ENCODE data around the gene ASH1L.

ASH1L gene

GRCh38 chr1:155325603-155325893 is 237.1 kb downstream of the ASH1L start:
- DNase-seq, result no peak

GRCh38 chr1:155324717-155325602 is 237.6 kb downstream of the ASH1L start:
- no peak for DNase-seq

- DNase-seq, result peak; percentile 96
Measured at GRCh38 chr1:155324037-155324716, 238.4 kb downstream of the ASH1L start.

GRCh38 chr1:155323729-155324036 is 238.9 kb downstream of the ASH1L start:
- peak; percentile 75 for DNase-seq

- peak; percentile 90 for DNase-seq
Measured at GRCh38 chr1:155322953-155323728, 239.5 kb downstream of the ASH1L start.

GRCh38 chr1:155322571-155322952 is 240.0 kb downstream of the ASH1L start:
- DNase-seq, result no peak

- DNase-seq, result no peak
Measured at GRCh38 chr1:155321639-155322503, 240.7 kb downstream of the ASH1L start.

- no peak for DNase-seq
Measured at GRCh38 chr1:155320661-155321617, 241.7 kb downstream of the ASH1L start, which contains the start of gene RUSC1. Gene RUSC1, plus strand, starts transcription at chr1:155320894. Its CDS starts 880 bp downstream, at chr1:155321774.

- no peak for DNase-seq
Measured at GRCh38 chr1:155320252-155320651, 242.4 kb downstream of the ASH1L start.

GRCh38 chr1:155319536-155319935 is 243.1 kb downstream of the ASH1L start:
- no peak for DNase-seq

GRCh38 chr1:155318082-155318481 is 244.5 kb downstream of the ASH1L start:
- DNase-seq, result no peak

- DNase-seq, result no peak
Measured at GRCh38 chr1:155316922-155317321, 245.7 kb downstream of the ASH1L start.

GRCh38 chr1:155313261-155313660 is 249.3 kb downstream of the ASH1L start:
- DNase-seq, result no peak

- DNase-seq, result no peak
Measured at GRCh38 chr1:155309423-155310021, 253.1 kb downstream of the ASH1L start.

GRCh38 chr1:155308493-155309422 is 253.8 kb downstream of the ASH1L start, which contains the start of gene FDPS:
Gene FDPS, plus strand, starts transcription at chr1:155308866. Its CDS starts 924 bp downstream, at chr1:155309790.
- peak; percentile 97 for DNase-seq

- peak; percentile 27 for DNase-seq
Measured at GRCh38 chr1:155307247-155307740, 255.3 kb downstream of the ASH1L start.

- no peak for DNase-seq
Measured at GRCh38 chr1:155305881-155306391, 256.7 kb downstream of the ASH1L start.

GRCh38 chr1:155304558-155305063 is 258.0 kb downstream of the ASH1L start:
- no peak for DNase-seq

GRCh38 chr1:155301342-155301841 is 261.2 kb downstream of the ASH1L start, which contains the start of gene PKLR:
Gene PKLR, minus strand, starts transcription at chr1:155301438. Its CDS starts 43 bp downstream, at chr1:155301395.
- DNase-seq, result no peak
